ENCODE data around the gene SH3BP5. TPM values are rescaled to one million over a fixed set of nuclear protein-coding genes. Genes with fewer than 3 reads are reported as not detected.

The SH3BP5 gene
- total RNA-seq, 2 donors from 2014 or later = 5.5 to 9.3 TPM

GRCh38 chr3:15205482-15205933, 126.9 kb downstream of the SH3BP5 start:
- peak overlapping the region; percentile 76 to 96 for H3K9ac ChIP-seq (ENCODE audit: low read depth in 2 of 2, low read length in 2 of 2)
- no peak for DNase-seq
- H3K4me3 ChIP-seq = peak overlapping the region; percentile 95
- H3K27ac ChIP-seq = peak overlapping the region; percentile 99
- no peaks in the 10 kb centered on the region for H3K27me3 ChIP-seq
- peaks cover 5% of the 10 kb centered on the region for H3K4me1 ChIP-seq
- no peaks in the 10 kb centered on the region for H3K9me3 ChIP-seq
- TF ChIP-seq CTCF (IDR thresholded peaks at IDR 0.05) = no peak
- intact Hi-C loops (cut with DNase I) = no loop called here
- H3K36me3 ChIP-seq = no peaks in the 10 kb centered on the region

Other genes with a start within 250 kb of the SH3BP5 start
- gene RBSN, start 233.4 kb downstream of the SH3BP5 start, total RNA-seq = 10 to 100 TPM; 15.6 to 17.0 TPM
- 10 to 100 TPM; 33.2 to 33.9 TPM for gene CAPN7, start 126.3 kb downstream of the SH3BP5 start, total RNA-seq
- 10 to 100 TPM in 1 of 2 donors, 1 to 10 TPM in 1; 8.8 to 11.4 TPM for gene METTL6, start 95.0 kb upstream of the SH3BP5 start, total RNA-seq
- gene EAF1, start 95.0 kb upstream of the SH3BP5 start, total RNA-seq = 10 to 100 TPM; 24.9 to 28.0 TPM
- under 1 TPM; 0.79 to 0.85 TPM for gene COLQ, start 189.1 kb upstream of the SH3BP5 start, total RNA-seq